Body of pancreas (tissue), 4 donors: ENCODE results near the gene ILRUN. TPM values are rescaled to one million over a fixed set of nuclear protein-coding genes. Genes with fewer than 3 reads are reported as not detected.
"Not testable (repeated sequence)": the region's sequence is repeated elsewhere in the genome, so short reads cannot be mapped to it uniquely, and the experiment has no call there.

Experiments used
- ATAC-seq: fragments of 150-250 bp; one replicate; pipeline ENCODE4 v1.9.1; 2016
- DNase-seq, 4 donors: peaks; one replicate each; pipeline ENCODE4 v3.0.0-alpha.2; 2019
- H3K27ac ChIP-seq, 4 donors: fragments of 200-600 bp; sonication (generic); 1 replicate in 3 of 4; 2 replicates in 1 of 4; pipeline versions ENCODE4 v1.5.1 to v1.6.1; 2016 to 2019; ENCODE audit warnings: mild to moderate bottlenecking in 1 of 4, mixed read lengths in 1 of 4, moderate library complexity in 1 of 4
- H3K27me3 ChIP-seq, 2 donors: fragments of 200-600 bp; sonication (generic); one replicate each; pipeline ENCODE4 v1.6.0; 2016; ENCODE audit warnings: mild to moderate bottlenecking in 1 of 2
- H3K36me3 ChIP-seq, 2 donors: fragments of 200-600 bp; sonication (generic); replicated peaks in 1 of 2; 2 replicates each; pipeline ENCODE4 v1.5.1; 2016; ENCODE audit warnings: low read depth in 2 of 2; ENCODE audit not compliant: insufficient read depth in 1 of 2
- H3K4me1 ChIP-seq: fragments of 200-600 bp; sonication (generic); one replicate; pipeline ENCODE4 v1.6.0; 2016
- H3K4me3 ChIP-seq, 2 donors: fragments of 200-600 bp; sonication (generic); 1 replicate in 1 of 2; 2 replicates in 1 of 2; pipeline ENCODE4 v1.5.1; 2016 to 2019
- H3K9me3 ChIP-seq, 3 donors: fragments of 200-600 bp; sonication (generic); 1 replicate in 2 of 3; 2 replicates in 1 of 3; pipeline ENCODE4 v1.5.1; 2016
- POLR2A ChIP-seq, 3 donors: fragments of 450-650 bp; IDR thresholded peaks; one replicate each; pipeline ENCODE4 v1.6.1; 2016; ENCODE audit warnings: antibody characterized with exemption in 3 of 3, mild to moderate bottlenecking in 2 of 3
- WGBS, 2 donors: methylation state at CpG; one replicate each; pipeline ENCODE4 v1.1.5; 2017; 5-methylcytosine and 5-hydroxymethylcytosine counted together
- intact Hi-C: fragments of 100-400 bp; cut with DNase I; formaldehyde crosslinking; loops from one replicate; pipeline ENCODE4 v1.15.1; 2023
- total RNA-seq, 2 donors: library from RNA; depleted of rRNA; stranded (reverse); fragments of >200 nt; gene quantifications; one replicate each; pipeline ENCODE4 v1.1.0, GENCODE V29; 2016
- TF ChIP-seq, protein P1 (sequence below), 7 experiments: fragments of 450-650 bp in 4 of 7; fragments of 200-600 bp in 3 of 7; sonication (generic) in 3 of 7; IDR thresholded peaks; one replicate each; pipeline ENCODE4 v1.5.1; 2016 to 2019; ENCODE audit warnings: antibody characterized with exemption in 7 of 7

The ILRUN gene
- total RNA-seq, 2 donors from 2014 or later = 24.6 to 32.6 TPM

DNA sequence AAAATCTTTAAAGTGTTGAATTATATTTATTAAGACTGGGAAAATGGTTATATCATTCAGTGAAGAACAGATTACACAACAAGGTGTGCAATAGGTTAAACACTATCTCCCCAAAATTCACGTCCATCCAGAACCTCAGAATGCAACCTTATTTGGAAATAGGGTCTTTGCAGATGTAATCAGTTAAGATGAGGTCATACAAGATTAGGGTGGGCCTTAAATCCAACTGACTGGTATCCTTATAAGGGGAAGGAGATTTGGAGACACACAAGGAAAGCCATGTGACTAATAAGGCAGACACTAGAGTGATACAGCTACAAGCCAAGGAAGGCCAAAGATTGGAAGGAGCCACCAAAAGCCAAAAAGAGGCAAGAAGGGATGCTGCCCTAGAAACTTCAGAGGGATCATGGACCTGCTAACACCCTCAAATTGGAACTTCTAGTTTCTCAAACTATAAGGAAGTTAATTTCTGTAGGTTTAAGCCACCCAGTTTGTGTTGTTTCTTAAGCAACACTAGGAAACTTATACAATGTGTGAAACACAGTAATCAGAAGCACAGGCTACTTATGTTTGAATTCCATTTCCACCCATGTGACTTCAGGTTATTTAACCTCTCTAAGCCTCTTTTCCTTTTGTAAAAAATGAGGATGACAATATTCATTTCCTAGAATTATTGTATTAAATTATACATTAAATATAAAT, 16.9 kb downstream of the ILRUN start:
- Histone ChIP-seq H3K36me3 (no peaks in the 10 kb centered on the region), H3K4me1 (peaks cover 35% of the 10 kb centered on the region), H3K4me3 (no peak overlapping the region), H3K27me3 (no peaks in the 10 kb centered on the region), H3K9me3 (no peaks in the 10 kb centered on the region), H3K27ac (peak overlapping the region in 1 of 4 donors; percentile 50)
- WGBS, 2 donors = 52 to 57% methylated on average over 1 of the region's 1 CpG
- DNase-seq (no peak), ATAC-seq (no peak)
- no peak for TF ChIP-seq POLR2A (IDR thresholded peaks at IDR 0.05)
- TF ChIP-seq, protein P1, sequence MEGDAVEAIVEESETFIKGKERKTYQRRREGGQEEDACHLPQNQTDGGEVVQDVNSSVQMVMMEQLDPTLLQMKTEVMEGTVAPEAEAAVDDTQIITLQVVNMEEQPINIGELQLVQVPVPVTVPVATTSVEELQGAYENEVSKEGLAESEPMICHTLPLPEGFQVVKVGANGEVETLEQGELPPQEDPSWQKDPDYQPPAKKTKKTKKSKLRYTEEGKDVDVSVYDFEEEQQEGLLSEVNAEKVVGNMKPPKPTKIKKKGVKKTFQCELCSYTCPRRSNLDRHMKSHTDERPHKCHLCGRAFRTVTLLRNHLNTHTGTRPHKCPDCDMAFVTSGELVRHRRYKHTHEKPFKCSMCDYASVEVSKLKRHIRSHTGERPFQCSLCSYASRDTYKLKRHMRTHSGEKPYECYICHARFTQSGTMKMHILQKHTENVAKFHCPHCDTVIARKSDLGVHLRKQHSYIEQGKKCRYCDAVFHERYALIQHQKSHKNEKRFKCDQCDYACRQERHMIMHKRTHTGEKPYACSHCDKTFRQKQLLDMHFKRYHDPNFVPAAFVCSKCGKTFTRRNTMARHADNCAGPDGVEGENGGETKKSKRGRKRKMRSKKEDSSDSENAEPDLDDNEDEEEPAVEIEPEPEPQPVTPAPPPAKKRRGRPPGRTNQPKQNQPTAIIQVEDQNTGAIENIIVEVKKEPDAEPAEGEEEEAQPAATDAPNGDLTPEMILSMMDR (IDR thresholded peaks at IDR 0.05) = no peak
- intact Hi-C loops = no loop called here

GRCh38 chr6:34676140-34676539, 20.4 kb downstream of the ILRUN start:
- H3K27me3 ChIP-seq = no peaks in the 10 kb centered on the region
- DNase-seq = no peak
- ATAC-seq = no peak
- no peaks in the 10 kb centered on the region for H3K9me3 ChIP-seq
- H3K4me3 ChIP-seq = no peak overlapping the region
- intact Hi-C loops = no loop called here
- H3K27ac ChIP-seq = no peak overlapping the region
- TF ChIP-seq, protein P1 (IDR thresholded peaks at IDR 0.05) = no peak
- no peak for TF ChIP-seq POLR2A (IDR thresholded peaks at IDR 0.05)
- H3K36me3 ChIP-seq = no peaks in the 10 kb centered on the region
- H3K4me1 ChIP-seq = peaks cover 52% of the 10 kb centered on the region

- H3K27me3 ChIP-seq, ATAC-seq, H3K36me3 ChIP-seq, DNase-seq, H3K9me3 ChIP-seq, H3K4me3 ChIP-seq, intact Hi-C loops: not testable (repeated sequence)
- Histone ChIP-seq H3K4me1 (peaks cover 44% of the 10 kb centered on the region), H3K27ac (peak overlapping the region in 3 of 4 donors; percentile 44 to 69 (median 61))
- WGBS, 2 donors = 92 to 96% methylated on average over 9 of the region's 9 CpGs
Measured at GRCh38 chr6:34674930-34675329, 21.6 kb downstream of the ILRUN start.

GRCh38 chr6:34674268-34674639, 22.3 kb downstream of the ILRUN start:
- no peak for DNase-seq
- 70 to 87% methylated on average over 5 of the region's 5 CpGs for WGBS, 2 donors

DNA sequence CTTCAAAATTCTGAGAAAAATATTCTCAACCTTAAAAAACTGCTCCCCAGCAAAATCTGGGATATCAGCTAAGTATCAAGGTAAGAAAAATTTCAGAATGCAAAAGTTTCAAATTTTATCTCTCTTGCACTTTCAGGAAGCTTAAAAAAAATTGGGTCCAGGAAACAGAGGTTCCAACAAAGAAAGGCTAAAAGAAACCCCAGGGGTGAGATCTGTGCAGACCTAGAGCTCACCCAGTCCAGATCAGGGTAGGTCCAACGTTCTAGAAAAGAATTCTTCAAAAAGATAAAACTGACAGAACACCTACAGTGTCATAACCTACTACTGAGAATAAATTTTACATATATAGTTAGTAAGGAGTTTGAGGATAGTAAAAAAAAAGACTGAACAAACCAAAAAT, 23.5 kb downstream of the ILRUN start:
- 0% methylated on average over 1 of the region's 1 CpG for WGBS, 2 donors
- no peak overlapping the region for H3K4me3 ChIP-seq
- peak overlapping the region in 3 of 4 donors; percentile 44 to 69 (median 61) for H3K27ac ChIP-seq
- DNase-seq (no peak), ATAC-seq (no peak)
- no peaks in the 10 kb centered on the region for H3K9me3 ChIP-seq
- peaks cover 40% of the 10 kb centered on the region for H3K4me1 ChIP-seq
- no peaks in the 10 kb centered on the region for H3K36me3 ChIP-seq
- no peaks in the 10 kb centered on the region for H3K27me3 ChIP-seq
- no peak for TF ChIP-seq POLR2A (IDR thresholded peaks at IDR 0.05)
- TF ChIP-seq, protein P1 (IDR thresholded peaks at IDR 0.05) = no peak
- intact Hi-C loops = no loop called here

More at GRCh38 chr6:34674268-34674639, 22.3 kb downstream of the ILRUN start:
- no peaks in the 10 kb centered on the region for H3K9me3 ChIP-seq
- H3K4me3 ChIP-seq = no peak overlapping the region
- ATAC-seq = no peak
- H3K27me3 ChIP-seq = no peaks in the 10 kb centered on the region
- H3K36me3 ChIP-seq = no peaks in the 10 kb centered on the region
- intact Hi-C loops = no loop called here
- H3K27ac ChIP-seq = peak overlapping the region in 3 of 4 donors; percentile 44 to 69 (median 61)
- TF ChIP-seq, protein P1 (IDR thresholded peaks at IDR 0.05) = no peak
- no peak for TF ChIP-seq POLR2A (IDR thresholded peaks at IDR 0.05)
- H3K4me1 ChIP-seq = peaks cover 39% of the 10 kb centered on the region
